Measurements from ENCODE around the gene OR1F1.
A peak's percentile ranks its signal among the peaks of the same experiment; 100 is the strongest.
"Not testable (repeated sequence)": the region's sequence is repeated elsewhere in the genome, so short reads cannot be mapped to it uniquely, and the experiment has no call there.

OR1F1 gene

GRCh38 chr16:3198334-3199072, 10.5 kb downstream of the OR1F1 start:
- DNase-seq (ENCODE audit: low spot score), result no peak

GRCh38 chr16:3202903-3203539, 15.0 kb downstream of the OR1F1 start:
- no peak for DNase-seq (ENCODE audit: low spot score)

- DNase-seq (ENCODE audit: low spot score), result not testable (repeated sequence)
Measured at GRCh38 chr16:3205939-3206338, 17.9 kb downstream of the OR1F1 start.

GRCh38 chr16:3207086-3207953, 19.3 kb downstream of the OR1F1 start:
- DNase-seq (ENCODE audit: low spot score), result no peak

GRCh38 chr16:3212006-3212405, 24.0 kb downstream of the OR1F1 start:
- DNase-seq (ENCODE audit: low spot score), result no peak

GRCh38 chr16:3212567-3212966, 24.6 kb downstream of the OR1F1 start:
- no peak for DNase-seq (ENCODE audit: low spot score)

GRCh38 chr16:3214904-3215600, 27.0 kb downstream of the OR1F1 start:
- DNase-seq (ENCODE audit: low spot score), result no peak

GRCh38 chr16:3215601-3216262, 27.7 kb downstream of the OR1F1 start:
- DNase-seq (ENCODE audit: low spot score), result no peak

GRCh38 chr16:3216263-3216640, 28.2 kb downstream of the OR1F1 start:
- no peak for DNase-seq (ENCODE audit: low spot score)

GRCh38 chr16:3220839-3221238, 32.8 kb downstream of the OR1F1 start:
- no peak for DNase-seq (ENCODE audit: low spot score)

GRCh38 chr16:3223913-3224515, 36.0 kb downstream of the OR1F1 start:
- no peak for DNase-seq (ENCODE audit: low spot score)

- no peak for DNase-seq (ENCODE audit: low spot score)
Measured at GRCh38 chr16:3234543-3234856, 46.5 kb downstream of the OR1F1 start.

- peak; percentile 94 for DNase-seq (ENCODE audit: low spot score)
Measured at GRCh38 chr16:3234857-3235561, 47.0 kb downstream of the OR1F1 start, which contains the start of gene ZNF200. Gene ZNF200, minus strand, starts transcription at chr16:3235158. Its CDS starts 1,403 bp downstream, at chr16:3233755.

GRCh38 chr16:3235856-3236669, 48.1 kb downstream of the OR1F1 start:
- DNase-seq (ENCODE audit: low spot score), result no peak

- no peak for DNase-seq (ENCODE audit: low spot score)
Measured at GRCh38 chr16:3241761-3242160, 53.8 kb downstream of the OR1F1 start.

- no peak for DNase-seq (ENCODE audit: low spot score)
Measured at GRCh38 chr16:3242709-3243108, 54.7 kb downstream of the OR1F1 start.

GRCh38 chr16:3243882-3244281, 55.9 kb downstream of the OR1F1 start:
- DNase-seq (ENCODE audit: low spot score), result no peak

GRCh38 chr16:3246002-3246401, 58.0 kb downstream of the OR1F1 start:
- DNase-seq (ENCODE audit: low spot score), result no peak

GRCh38 chr16:3246876-3247275, 58.9 kb downstream of the OR1F1 start:
- DNase-seq (ENCODE audit: low spot score), result no peak

All from SK-N-DZ (cell line).